ENCODE measurements around the gene ADGRL1.
A peak's percentile ranks its signal among the peaks of the same experiment; 100 is the strongest.
"Not testable (repeated sequence)": the region's sequence is repeated elsewhere in the genome, so short reads cannot be mapped to it uniquely, and the experiment has no call there.

Gene ADGRL1

GRCh38 chr19:14201481-14201880 is 4.5 kb downstream of the ADGRL1 start:
- 85% methylated on average over 5 of the region's 8 CpGs for WGBS
- peaks cover 0 to 15% of the 10 kb centered on the region in 2 experiments for H3K27me3 ChIP-seq (ENCODE audit: control insufficient read depth in 1 of 2, insufficient read depth in 1 of 2, low read length in 2 of 2)
- not testable (repeated sequence) for H3K36me3 ChIP-seq (ENCODE audit: control insufficient read depth in 1 of 2, insufficient read depth in 2 of 2, low read depth in 1 of 2, low read length in 2 of 2); H2BK12ac ChIP-seq (ENCODE audit: low read length in 2 of 2); H3K9me3 ChIP-seq (ENCODE audit: control insufficient read depth, low read length); H3K4me2 ChIP-seq (ENCODE audit: low read length, poor library complexity, severe bottlenecking); H3K18ac ChIP-seq (ENCODE audit: low read depth in 1 of 2, low read length in 2 of 2); H2BK120ac ChIP-seq (ENCODE audit: low read depth, low read length); H3K4me3 ChIP-seq (ENCODE audit: insufficient read depth in 1 of 2, low read depth in 1 of 2, low read length in 2 of 2); H2BK5ac ChIP-seq (ENCODE audit: low read depth, low read length, poor library complexity, severe bottlenecking); H2AK5ac ChIP-seq (ENCODE audit: low read length, severe bottlenecking); H3K23ac ChIP-seq (ENCODE audit: low read length in 2 of 2); H3K9ac ChIP-seq (ENCODE audit: low read length); H3K14ac ChIP-seq (ENCODE audit: low read length in 2 of 2); H2AFZ ChIP-seq (ENCODE audit: low read depth, low read length); H3K4ac ChIP-seq (ENCODE audit: low read depth in 1 of 2, low read length in 2 of 2); H2BK15ac ChIP-seq (ENCODE audit: low read depth, poor library complexity, severe bottlenecking); H4K91ac ChIP-seq (ENCODE audit: low read length); DNase-seq; H3K27ac ChIP-seq (ENCODE audit: low read length, poor library complexity, severe bottlenecking); H4K8ac ChIP-seq (ENCODE audit: low read length)
- peaks cover 17% of the 10 kb centered on the region for H3K4me1 ChIP-seq (ENCODE audit: control insufficient read depth, insufficient read depth, low read depth, low read length)
- H3K79me1 ChIP-seq (replicated peaks; ENCODE audit: low read length, poor library complexity, severe bottlenecking), result peaks cover 31% of the 10 kb centered on the region

- H3K27ac ChIP-seq (ENCODE audit: low read length, poor library complexity, severe bottlenecking); H3K36me3 ChIP-seq (ENCODE audit: control insufficient read depth in 1 of 2, insufficient read depth in 2 of 2, low read depth in 1 of 2, low read length in 2 of 2); H3K18ac ChIP-seq (ENCODE audit: low read depth in 1 of 2, low read length in 2 of 2); H3K4ac ChIP-seq (ENCODE audit: low read depth in 1 of 2, low read length in 2 of 2); H2BK120ac ChIP-seq (ENCODE audit: low read depth, low read length); H2AK5ac ChIP-seq (ENCODE audit: low read length, severe bottlenecking); H3K23ac ChIP-seq (ENCODE audit: low read length in 2 of 2); H2BK5ac ChIP-seq (ENCODE audit: low read depth, low read length, poor library complexity, severe bottlenecking); H2BK12ac ChIP-seq (ENCODE audit: low read length in 2 of 2); H3K9ac ChIP-seq (ENCODE audit: low read length); H4K91ac ChIP-seq (ENCODE audit: low read length); H2BK15ac ChIP-seq (ENCODE audit: low read depth, poor library complexity, severe bottlenecking); H3K14ac ChIP-seq (ENCODE audit: low read length in 2 of 2); H3K4me3 ChIP-seq (ENCODE audit: insufficient read depth in 1 of 2, low read depth in 1 of 2, low read length in 2 of 2); H3K9me3 ChIP-seq (ENCODE audit: control insufficient read depth, low read length); H2AFZ ChIP-seq (ENCODE audit: low read depth, low read length); H3K4me2 ChIP-seq (ENCODE audit: low read length, poor library complexity, severe bottlenecking): not testable (repeated sequence)
- H4K8ac ChIP-seq (ENCODE audit: low read length), result peak overlapping the region; percentile 4
- peak; percentile 63 for DNase-seq
- H3K4me1 ChIP-seq (ENCODE audit: control insufficient read depth, insufficient read depth, low read depth, low read length), result peaks cover 14% of the 10 kb centered on the region
- peaks cover 0 to 15% of the 10 kb centered on the region in 2 experiments for H3K27me3 ChIP-seq (ENCODE audit: control insufficient read depth in 1 of 2, insufficient read depth in 1 of 2, low read length in 2 of 2)
- WGBS, result 72% methylated on average over 15 of the region's 24 CpGs
- H3K79me1 ChIP-seq (replicated peaks; ENCODE audit: low read length, poor library complexity, severe bottlenecking), result peaks cover 34% of the 10 kb centered on the region
Observed at GRCh38 chr19:14200147-14200841, 5.7 kb downstream of the ADGRL1 start.

GRCh38 chr19:14198384-14199376 is 7.3 kb downstream of the ADGRL1 start:
- peaks cover 0 to 5% of the 10 kb centered on the region in 2 experiments for H3K36me3 ChIP-seq (ENCODE audit: control insufficient read depth in 1 of 2, insufficient read depth in 2 of 2, low read depth in 1 of 2, low read length in 2 of 2)
- no peak overlapping the region for H3K4me2 ChIP-seq (ENCODE audit: low read length, poor library complexity, severe bottlenecking)
- H2BK120ac ChIP-seq (ENCODE audit: low read depth, low read length), result no peak overlapping the region
- H3K4me1 ChIP-seq (ENCODE audit: control insufficient read depth, insufficient read depth, low read depth, low read length), result peaks cover 7% of the 10 kb centered on the region
- no peak for DNase-seq
- no peak overlapping the region for H2BK12ac ChIP-seq (ENCODE audit: low read length in 2 of 2)
- H3K27ac ChIP-seq (ENCODE audit: low read length, poor library complexity, severe bottlenecking), result no peak overlapping the region
- H3K27me3 ChIP-seq (ENCODE audit: control insufficient read depth in 1 of 2, insufficient read depth in 1 of 2, low read length in 2 of 2), result peaks cover 0 to 10% of the 10 kb centered on the region in 2 experiments
- peaks cover 39% of the 10 kb centered on the region for H3K79me1 ChIP-seq (replicated peaks; ENCODE audit: low read length, poor library complexity, severe bottlenecking)
- no peak overlapping the region for H2BK15ac ChIP-seq (ENCODE audit: low read depth, poor library complexity, severe bottlenecking)
- H3K23ac ChIP-seq (ENCODE audit: low read length in 2 of 2), result no peak overlapping the region
- no peak overlapping the region for H3K9ac ChIP-seq (ENCODE audit: low read length)
- H4K91ac ChIP-seq (ENCODE audit: low read length), result no peak overlapping the region
- peak overlapping the region in 1 of 2 experiments; percentile 21 for H3K18ac ChIP-seq (ENCODE audit: low read depth in 1 of 2, low read length in 2 of 2)
- H3K4ac ChIP-seq (ENCODE audit: low read depth in 1 of 2, low read length in 2 of 2), result no peak overlapping the region
- no peak overlapping the region for H4K8ac ChIP-seq (ENCODE audit: low read length)
- no peak overlapping the region for H2AK5ac ChIP-seq (ENCODE audit: low read length, severe bottlenecking)
- H2AFZ ChIP-seq (ENCODE audit: low read depth, low read length), result no peak overlapping the region
- no peaks in the 10 kb centered on the region for H3K9me3 ChIP-seq (ENCODE audit: control insufficient read depth, low read length)
- H3K4me3 ChIP-seq (ENCODE audit: insufficient read depth in 1 of 2, low read depth in 1 of 2, low read length in 2 of 2), result no peak overlapping the region
- H2BK5ac ChIP-seq (ENCODE audit: low read depth, low read length, poor library complexity, severe bottlenecking), result no peak overlapping the region
- WGBS, result 87% methylated on average over 18 of the region's 18 CpGs
- no peak overlapping the region for H3K14ac ChIP-seq (ENCODE audit: low read length in 2 of 2)

GRCh38 chr19:14197882-14198281 is 8.1 kb downstream of the ADGRL1 start:
- no peak overlapping the region for H2BK120ac ChIP-seq (ENCODE audit: low read depth, low read length)
- H3K14ac ChIP-seq (ENCODE audit: low read length in 2 of 2), result no peak overlapping the region
- no peak overlapping the region for H3K27ac ChIP-seq (ENCODE audit: low read length, poor library complexity, severe bottlenecking)
- H3K18ac ChIP-seq (ENCODE audit: low read depth in 1 of 2, low read length in 2 of 2), result no peak overlapping the region
- H2BK12ac ChIP-seq (ENCODE audit: low read length in 2 of 2), result no peak overlapping the region
- no peak overlapping the region for H2AFZ ChIP-seq (ENCODE audit: low read depth, low read length)
- H4K8ac ChIP-seq (ENCODE audit: low read length), result no peak overlapping the region
- peaks cover 3% of the 10 kb centered on the region for H3K4me1 ChIP-seq (ENCODE audit: control insufficient read depth, insufficient read depth, low read depth, low read length)
- H3K4me3 ChIP-seq (ENCODE audit: insufficient read depth in 1 of 2, low read depth in 1 of 2, low read length in 2 of 2), result no peak overlapping the region
- H3K9ac ChIP-seq (ENCODE audit: low read length), result no peak overlapping the region
- H3K23ac ChIP-seq (ENCODE audit: low read length in 2 of 2), result no peak overlapping the region
- no peak overlapping the region for H4K91ac ChIP-seq (ENCODE audit: low read length)
- H3K36me3 ChIP-seq (ENCODE audit: control insufficient read depth in 1 of 2, insufficient read depth in 2 of 2, low read depth in 1 of 2, low read length in 2 of 2), result peaks cover 0 to 2% of the 10 kb centered on the region in 2 experiments
- DNase-seq, result no peak
- peaks cover 0 to 10% of the 10 kb centered on the region in 2 experiments for H3K27me3 ChIP-seq (ENCODE audit: control insufficient read depth in 1 of 2, insufficient read depth in 1 of 2, low read length in 2 of 2)
- no peak overlapping the region for H2AK5ac ChIP-seq (ENCODE audit: low read length, severe bottlenecking)
- no peak overlapping the region for H2BK15ac ChIP-seq (ENCODE audit: low read depth, poor library complexity, severe bottlenecking)
- peaks cover 35% of the 10 kb centered on the region for H3K79me1 ChIP-seq (replicated peaks; ENCODE audit: low read length, poor library complexity, severe bottlenecking)
- H2BK5ac ChIP-seq (ENCODE audit: low read depth, low read length, poor library complexity, severe bottlenecking), result no peak overlapping the region
- 87% methylated on average over 5 of the region's 5 CpGs for WGBS
- no peak overlapping the region for H3K4me2 ChIP-seq (ENCODE audit: low read length, poor library complexity, severe bottlenecking)
- H3K9me3 ChIP-seq (ENCODE audit: control insufficient read depth, low read length), result no peaks in the 10 kb centered on the region
- H3K4ac ChIP-seq (ENCODE audit: low read depth in 1 of 2, low read length in 2 of 2), result no peak overlapping the region

Data from mesenchymal stem cell (in vitro differentiated cells and primary cell).